IMR-90 (cell line): ENCODE data around the gene CDR2L. TPM values are rescaled to one million over a fixed set of nuclear protein-coding genes. Genes with fewer than 3 reads are reported as not detected.

Experiments
- ATAC-seq: fragments of 200-7000 bp; cut with Tn5 transposase; 2 replicates; pipeline ENCODE4 v1.9.1; 2020; ENCODE audit warnings: low read depth, mild to moderate bottlenecking, moderate library complexity
- BruUV-seq: library from RNA; stranded (reverse); fragments of 400-500 nt; replicated peaks from 2 replicates; lab custom pipeline; 2021; lab: Mats Ljungman, UMichigan
- CTCF ChIA-PET: fragments of 300-600 bp; formaldehyde crosslinking; extraction: SDS; loops from one replicate; lab custom pipeline; 2021; ENCODE audit warnings: antibody characterized with exemption; lab: Yijun Ruan, JAX
- POLR2A ChIA-PET: fragments of 300-600 bp; sonication (Branson Sonifier 250); formaldehyde crosslinking; loops from one replicate; lab custom pipeline; 2022; ENCODE audit warnings: antibody characterized with exemption; ENCODE audit not compliant: unreplicated experiment; lab: Charles Lee
- DNase-seq: peaks from one replicate; pipeline ENCODE4 v3.0.0; 2013
- H2AFZ ChIP-seq: replicated peaks from 2 replicates; pipeline ENCODE3; 2013; ENCODE audit warnings: low read length, mild to moderate bottlenecking; ENCODE audit not compliant: poor library complexity
- H2AK5ac ChIP-seq: 2 replicates; pipeline ENCODE4 v1.6.1; 2013; ENCODE audit warnings: low read depth, low read length, inconsistent platforms
- H2AK9ac ChIP-seq: replicated peaks from 2 replicates; pipeline ENCODE3; 2013; ENCODE audit warnings: mild to moderate bottlenecking, low read depth, low read length, moderate library complexity; ENCODE audit not compliant: poor library complexity
- H2BK120ac ChIP-seq: 2 replicates; pipeline ENCODE4 v1.6.1; 2013; ENCODE audit warnings: low read depth, low read length, inconsistent platforms
- H2BK15ac ChIP-seq: 3 replicates; pipeline ENCODE4 v1.6.1; 2013; ENCODE audit warnings: low read depth, low read length, inconsistent platforms
- H2BK20ac ChIP-seq: 2 replicates; pipeline ENCODE4 v1.6.1; 2013; ENCODE audit warnings: low read depth, mild to moderate bottlenecking, inconsistent platforms, low read length, moderate library complexity
- H2BK5ac ChIP-seq: 2 replicates; pipeline ENCODE4 v1.6.1; 2013; ENCODE audit warnings: mild to moderate bottlenecking, low read depth, low read length, inconsistent platforms; ENCODE audit not compliant: poor library complexity, severe bottlenecking
- H3K14ac ChIP-seq: replicated peaks from 2 replicates; pipeline ENCODE4 v1.6.1; 2013; ENCODE audit warnings: low read depth, low read length, inconsistent platforms
- H3K18ac ChIP-seq: 2 replicates; pipeline ENCODE4 v1.6.1; 2013; ENCODE audit warnings: low read depth, low read length, control low read depth
- H3K23ac ChIP-seq: 2 replicates; pipeline ENCODE4 v1.6.1; 2013; ENCODE audit warnings: low read depth, low read length, inconsistent platforms
- H3K27ac ChIP-seq: 2 replicates; pipeline ENCODE4 v1.5.1; 2013; ENCODE audit warnings: mild to moderate bottlenecking, control low read depth, low read length; ENCODE audit not compliant: insufficient read depth
- H3K27me3 ChIP-seq: 2 replicates; pipeline ENCODE4 v1.6.1; 2013; ENCODE audit warnings: low read length; ENCODE audit not compliant: control insufficient read depth, insufficient read depth
- H3K36me3 ChIP-seq: 2 replicates; pipeline ENCODE4 v1.6.1; 2013; ENCODE audit warnings: low read length, mixed read lengths; ENCODE audit not compliant: control insufficient read depth, insufficient read depth
- H3K4ac ChIP-seq: 2 replicates; pipeline ENCODE4 v1.6.1; 2013; ENCODE audit warnings: low read depth, low read length, inconsistent platforms
- H3K4me1 ChIP-seq: 2 replicates; pipeline ENCODE4 v1.6.1; 2013; ENCODE audit warnings: low read length, mixed read lengths; ENCODE audit not compliant: control insufficient read depth, insufficient read depth
- H3K4me2 ChIP-seq: 2 replicates; pipeline ENCODE4 v1.6.1; 2013; ENCODE audit warnings: low read depth, mild to moderate bottlenecking, control low read depth, low read length, moderate library complexity
- H3K4me3 ChIP-seq: 2 replicates; pipeline ENCODE4 v1.5.1; 2013; ENCODE audit warnings: low read depth, mild to moderate bottlenecking, control low read depth, low read length, moderate library complexity; ENCODE audit not compliant: insufficient read depth
- H3K56ac ChIP-seq: 2 replicates; pipeline ENCODE4 v1.6.1; 2013; ENCODE audit warnings: low read length, inconsistent platforms; ENCODE audit not compliant: insufficient read depth; ENCODE audit errors: extremely low read depth
- H3K79me1 ChIP-seq, 2 experiments: 2 replicates each; pipeline ENCODE4 v1.6.1; 2013; ENCODE audit warnings: low read length in 2 of 2, inconsistent platforms in 1 of 2, low read depth in 1 of 2
- H3K9ac ChIP-seq: 2 replicates; pipeline ENCODE4 v1.6.1; 2013; ENCODE audit warnings: low read depth, low read length, control low read depth
- H3K9me1 ChIP-seq: 2 replicates; pipeline ENCODE4 v1.6.1; 2013; ENCODE audit warnings: low read length, inconsistent platforms; ENCODE audit not compliant: insufficient read depth
- H3K9me3 ChIP-seq: 2 replicates; pipeline ENCODE4 v1.6.1; 2013; ENCODE audit warnings: low read length; ENCODE audit not compliant: control insufficient read depth, insufficient read depth
- H4K20me1 ChIP-seq: 2 replicates; pipeline ENCODE4 v1.6.1; 2013; ENCODE audit warnings: low read length, inconsistent platforms; ENCODE audit not compliant: insufficient read depth
- H4K5ac ChIP-seq: 2 replicates; pipeline ENCODE4 v1.6.1; 2013; ENCODE audit warnings: mild to moderate bottlenecking, low read depth, low read length, control low read depth
- H4K8ac ChIP-seq, 2 experiments: 2 replicates each; pipeline ENCODE4 v1.6.1; 2013; ENCODE audit warnings: low read depth in 2 of 2, low read length in 2 of 2, control low read depth in 1 of 2, inconsistent platforms in 1 of 2
- H4K91ac ChIP-seq: 2 replicates; pipeline ENCODE4 v1.6.1; 2013; ENCODE audit warnings: low read depth, low read length, inconsistent platforms; ENCODE audit not compliant: insufficient read depth
- BHLHE40 ChIP-seq: fragments of 150-350 bp; IDR thresholded peaks from 2 replicates; pipeline ENCODE4 v1.6.1; 2016; ENCODE audit warnings: mild to moderate bottlenecking, low read depth, low read length
- CEBPB ChIP-seq: IDR thresholded peaks from 2 replicates; pipeline ENCODE4 v1.6.1; 2012; ENCODE audit warnings: low read depth, low read length, improper control_type of control experiment
- CHD1 ChIP-seq: IDR thresholded peaks from 2 replicates; pipeline ENCODE4 v1.6.1; 2012; ENCODE audit warnings: low read depth, low read length, improper control_type of control experiment
- ELK1 ChIP-seq: fragments of 150-350 bp; IDR thresholded peaks from 2 replicates; pipeline ENCODE4 v1.6.1; 2016; ENCODE audit warnings: low read depth, mild to moderate bottlenecking, low read length, moderate library complexity, borderline replicate concordance
- FOS ChIP-seq: fragments of 150-350 bp; IDR thresholded peaks from 2 replicates; pipeline ENCODE4 v1.6.1; 2016; ENCODE audit warnings: low read depth, low read length
- MAZ ChIP-seq: IDR thresholded peaks from 2 replicates; pipeline ENCODE4 v1.6.1; 2012; ENCODE audit warnings: low read depth, mild to moderate bottlenecking, low read length, improper control_type of control experiment, moderate library complexity, borderline replicate concordance
- POLR2A ChIP-seq: IDR thresholded peaks from 2 replicates; pipeline ENCODE4 v1.6.1; 2012; ENCODE audit warnings: mild to moderate bottlenecking, low read depth, low read length
- RCOR1 ChIP-seq: IDR thresholded peaks from 2 replicates; pipeline ENCODE4 v1.6.1; 2012; ENCODE audit warnings: mild to moderate bottlenecking, low read length, improper control_type of control experiment; ENCODE audit not compliant: insufficient replicate concordance
- SMC3 ChIP-seq: fragments of 150-350 bp; IDR thresholded peaks from 2 replicates; pipeline ENCODE4 v1.6.1; 2016; ENCODE audit warnings: low read depth, mild to moderate bottlenecking, antibody characterized with exemption, low read length, moderate library complexity
- WGBS, 2 experiments: methylation state at CpG; one replicate each; pipeline versions ENCODE4 v1.1.5 to v1.1.7; 2013; ENCODE audit warnings: missing lambda C conversion rate in 2 of 2; ENCODE audit not compliant: insufficient read length in 1 of 2; ENCODE audit errors: extremely low coverage in 2 of 2; 5-methylcytosine and 5-hydroxymethylcytosine counted together
- dilution Hi-C: fragments of 300-500 bp; cut with HindIII; formaldehyde crosslinking; loops from one replicate; pipeline ENCODE4 v1.14.3; 2018; ENCODE audit warnings: low sequenced_read_pairs; ENCODE audit not compliant: unreplicated experiment
- in situ Hi-C: fragments of 300-500 bp; cut with MboI; formaldehyde crosslinking; loops from 3 replicates; pipeline ENCODE4 v1.14.3; 2019; ENCODE audit warnings: low sequenced_read_pairs, inconsistent platforms, mixed read lengths
- intact Hi-C: fragments of 100-400 bp; cut with micrococcal nuclease; formaldehyde crosslinking; loops from 2 replicates; pipeline ENCODE4 v1.10.0; 2022
- polyA plus RNA-seq, 3 experiments: library from polyadenylated mRNA; depleted of rRNA; stranded (reverse); fragments of >200 nt; gene quantifications; 2 replicates each; pipeline ENCODE4 v1.2.3, GENCODE V29; 2012; ENCODE audit warnings: low replicate concordance in 1 of 3
- total RNA-seq: library from RNA; depleted of rRNA; stranded (reverse); fragments of >200 nt; gene quantifications from 2 replicates; pipeline ENCODE4 v1.2.3, GENCODE V29; 2012
- TF ChIP-seq, protein P1 (sequence below): fragments of 150-350 bp; IDR thresholded peaks from 2 replicates; pipeline ENCODE4 v1.6.1; 2017; ENCODE audit warnings: mild to moderate bottlenecking, antibody characterized with exemption, low read length, low read depth
- TF ChIP-seq, protein P2 (sequence below): conservative IDR thresholded peaks from 2 replicates; pipeline ENCODE4 v1.5.1; 2012; ENCODE audit warnings: mild to moderate bottlenecking, low read depth, low read length, improper control_type of control experiment

CDR2L gene
- total and polyA plus RNA-seq, 2 of the 4 experiments (the other 2 are of a cell fraction), result 5.7 to 18.9 TPM

GRCh38 chr17:74981979-74982662, 5.3 kb upstream of the CDR2L start:
- DNase-seq, result peak; percentile 23
- BruUV-seq, result no TSS peak
- POLR2A ChIA-PET, result no interaction called here

More at GRCh38 chr17:74981979-74982662, 5.3 kb upstream of the CDR2L start:
- no peaks in the 10 kb centered on the region for H3K36me3 ChIP-seq
- peak overlapping the region; percentile 83 for H3K9ac ChIP-seq
- WGBS, 2 experiments, result 0% methylated on average over 4 of the region's 61 CpGs; no CpG with 5 or more reads in 1 of the 2 experiments
- peak overlapping the region; percentile 79 for H3K4ac ChIP-seq
- H3K79me1 ChIP-seq, result peaks cover 4 to 19% of the 10 kb centered on the region in 2 experiments; a peak in 3 of 4 replicates
- peak overlapping the region; percentile 88 for H3K14ac ChIP-seq
- peak overlapping the region; percentile 66 for H2BK120ac ChIP-seq
- H2BK5ac ChIP-seq, result peak overlapping the region; percentile 61
- H3K56ac ChIP-seq, result peak overlapping the region; percentile 68
- H3K9me1 ChIP-seq, result peaks cover 5% of the 10 kb centered on the region
- H3K18ac ChIP-seq, result peak overlapping the region; percentile 73
- H2AK9ac ChIP-seq, result peak overlapping the region; percentile 70
- no peaks in the 10 kb centered on the region for H4K20me1 ChIP-seq
- ATAC-seq, result peak; percentile 95
- H2AK5ac ChIP-seq, result peak overlapping the region; percentile 71
- H3K4me1 ChIP-seq, result peaks cover 10% of the 10 kb centered on the region
- peak overlapping the region; percentile 77 for H3K4me3 ChIP-seq
- intact Hi-C loops, result no loop called here
- peak overlapping the region; percentile 77; the same call in 2 of the 3 replicates for H2BK15ac ChIP-seq
- H3K27me3 ChIP-seq, result peaks cover 6% of the 10 kb centered on the region; the same call in 1 of the 2 replicates
- H3K4me2 ChIP-seq, result peak overlapping the region; percentile 71
- dilution Hi-C loops, result no loop called here
- in situ Hi-C loops, result no loop called here
- peak overlapping the region; percentile 99 for H2AFZ ChIP-seq
- H4K91ac ChIP-seq, result peak overlapping the region; percentile 67
- peak overlapping the region; percentile 64 for H3K27ac ChIP-seq
- TF ChIP-seq POLR2A (peak; percentile 35; the same call in 1 of the 2 replicates), CHD1 (no peak), SMC3 (no peak), MAZ (peak; percentile 24; the same call in 1 of the 2 replicates), BHLHE40 (no peak), CEBPB (no peak), FOS (no peak), RCOR1 (peak; percentile 31), ELK1 (no peak)
- TF ChIP-seq, protein P1, sequence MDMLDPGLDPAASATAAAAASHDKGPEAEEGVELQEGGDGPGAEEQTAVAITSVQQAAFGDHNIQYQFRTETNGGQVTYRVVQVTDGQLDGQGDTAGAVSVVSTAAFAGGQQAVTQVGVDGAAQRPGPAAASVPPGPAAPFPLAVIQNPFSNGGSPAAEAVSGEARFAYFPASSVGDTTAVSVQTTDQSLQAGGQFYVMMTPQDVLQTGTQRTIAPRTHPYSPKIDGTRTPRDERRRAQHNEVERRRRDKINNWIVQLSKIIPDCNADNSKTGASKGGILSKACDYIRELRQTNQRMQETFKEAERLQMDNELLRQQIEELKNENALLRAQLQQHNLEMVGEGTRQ, result no peak
- TF ChIP-seq, protein P2, sequence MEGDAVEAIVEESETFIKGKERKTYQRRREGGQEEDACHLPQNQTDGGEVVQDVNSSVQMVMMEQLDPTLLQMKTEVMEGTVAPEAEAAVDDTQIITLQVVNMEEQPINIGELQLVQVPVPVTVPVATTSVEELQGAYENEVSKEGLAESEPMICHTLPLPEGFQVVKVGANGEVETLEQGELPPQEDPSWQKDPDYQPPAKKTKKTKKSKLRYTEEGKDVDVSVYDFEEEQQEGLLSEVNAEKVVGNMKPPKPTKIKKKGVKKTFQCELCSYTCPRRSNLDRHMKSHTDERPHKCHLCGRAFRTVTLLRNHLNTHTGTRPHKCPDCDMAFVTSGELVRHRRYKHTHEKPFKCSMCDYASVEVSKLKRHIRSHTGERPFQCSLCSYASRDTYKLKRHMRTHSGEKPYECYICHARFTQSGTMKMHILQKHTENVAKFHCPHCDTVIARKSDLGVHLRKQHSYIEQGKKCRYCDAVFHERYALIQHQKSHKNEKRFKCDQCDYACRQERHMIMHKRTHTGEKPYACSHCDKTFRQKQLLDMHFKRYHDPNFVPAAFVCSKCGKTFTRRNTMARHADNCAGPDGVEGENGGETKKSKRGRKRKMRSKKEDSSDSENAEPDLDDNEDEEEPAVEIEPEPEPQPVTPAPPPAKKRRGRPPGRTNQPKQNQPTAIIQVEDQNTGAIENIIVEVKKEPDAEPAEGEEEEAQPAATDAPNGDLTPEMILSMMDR, result 0 out of 2 replicates have a peak, but pooled peaks have one; percentile 0
- H4K5ac ChIP-seq, result peak overlapping the region; percentile 90
- CTCF ChIA-PET, result no interaction called here
- H2BK20ac ChIP-seq, result peak overlapping the region; percentile 3; the same call in 1 of the 2 replicates
- peak overlapping the region; percentile 77 to 98 for H4K8ac ChIP-seq
- H3K23ac ChIP-seq, result peak overlapping the region; percentile 65
- H3K9me3 ChIP-seq, result no peaks in the 10 kb centered on the region
